Mesenchymal stem cell (in vitro differentiated cells and primary cell): Measurements from ENCODE around the gene ARID4B.
A peak's percentile ranks its signal among the peaks of the same experiment; 100 is the strongest.

Experiments
- DNase-seq: peaks from one replicate; pipeline ENCODE4 v3.0.0-alpha.2; 2013
- H2AFZ ChIP-seq: one replicate; pipeline ENCODE4 v1.6.1; 2013; ENCODE audit warnings: low read depth, mild to moderate bottlenecking, control low read depth, inconsistent platforms, low read length, moderate library complexity
- H2AK5ac ChIP-seq: 2 replicates; pipeline ENCODE4 v1.6.1; 2013; ENCODE audit warnings: low read length, moderate library complexity, mild to moderate bottlenecking, inconsistent platforms; ENCODE audit not compliant: severe bottlenecking
- H2BK120ac ChIP-seq: one replicate; pipeline ENCODE4 v1.6.1; 2013; ENCODE audit warnings: low read depth, mild to moderate bottlenecking, inconsistent platforms, low read length, moderate library complexity
- H2BK12ac ChIP-seq, 2 experiments: one replicate each; pipeline ENCODE4 v1.6.1; 2013; ENCODE audit warnings: inconsistent platforms in 2 of 2, low read length in 2 of 2, mild to moderate bottlenecking in 2 of 2, moderate library complexity in 2 of 2, control low read depth in 1 of 2
- H2BK15ac ChIP-seq: one replicate; pipeline ENCODE4 v1.6.1; 2013; ENCODE audit warnings: mild to moderate bottlenecking, low read depth, inconsistent platforms; ENCODE audit not compliant: poor library complexity, severe bottlenecking
- H2BK5ac ChIP-seq: 2 replicates; pipeline ENCODE4 v1.6.1; 2013; ENCODE audit warnings: low read depth, mild to moderate bottlenecking, low read length, control low read depth, inconsistent platforms; ENCODE audit not compliant: poor library complexity, severe bottlenecking
- H3K14ac ChIP-seq, 2 experiments: one replicate each; pipeline ENCODE4 v1.6.1; 2013; ENCODE audit warnings: inconsistent platforms in 2 of 2, low read length in 2 of 2, control low read depth in 1 of 2, mild to moderate bottlenecking in 1 of 2, moderate library complexity in 1 of 2
- H3K18ac ChIP-seq, 2 experiments: one replicate each; pipeline ENCODE4 v1.6.1; 2013; ENCODE audit warnings: inconsistent platforms in 2 of 2, low read length in 2 of 2, control low read depth in 1 of 2, low read depth in 1 of 2, mild to moderate bottlenecking in 1 of 2
- H3K23ac ChIP-seq, 2 experiments: one replicate each; pipeline ENCODE4 v1.6.1; 2013; ENCODE audit warnings: inconsistent platforms in 2 of 2, low read length in 2 of 2, mild to moderate bottlenecking in 2 of 2, moderate library complexity in 2 of 2, control low read depth in 1 of 2
- H3K27ac ChIP-seq: 2 replicates; pipeline ENCODE4 v1.5.1; 2013; ENCODE audit warnings: mild to moderate bottlenecking, moderate library complexity, low read length, control low read depth, inconsistent platforms; ENCODE audit not compliant: poor library complexity, severe bottlenecking
- H3K27me3 ChIP-seq, 2 experiments: 2 replicates each; pipeline versions ENCODE4 v1.6.1 to v1.7.0; 2013; ENCODE audit warnings: low read length in 2 of 2, mild to moderate bottlenecking in 2 of 2, moderate library complexity in 2 of 2, control low read depth in 1 of 2, inconsistent platforms in 1 of 2; ENCODE audit not compliant: control insufficient read depth in 1 of 2, insufficient read depth in 1 of 2
- H3K36me3 ChIP-seq, 2 experiments: 2 replicates each; pipeline versions ENCODE4 v1.6.1 to v1.7.0; 2013; ENCODE audit warnings: low read length in 2 of 2, control low read depth in 1 of 2, inconsistent platforms in 1 of 2, low read depth in 1 of 2, mild to moderate bottlenecking in 1 of 2; ENCODE audit not compliant: insufficient read depth in 2 of 2, control insufficient read depth in 1 of 2
- H3K4ac ChIP-seq, 2 experiments: one replicate each; pipeline ENCODE4 v1.6.1; 2013; ENCODE audit warnings: inconsistent platforms in 2 of 2, low read length in 2 of 2, mild to moderate bottlenecking in 2 of 2, moderate library complexity in 2 of 2, control low read depth in 1 of 2, low read depth in 1 of 2
- H3K4me1 ChIP-seq: 2 replicates; pipeline ENCODE4 v1.6.1; 2013; ENCODE audit warnings: low read depth, low read length, control low read depth; ENCODE audit not compliant: control insufficient read depth, insufficient read depth
- H3K4me2 ChIP-seq: 2 replicates; pipeline ENCODE4 v1.6.1; 2013; ENCODE audit warnings: low read length, mild to moderate bottlenecking, inconsistent platforms; ENCODE audit not compliant: poor library complexity, severe bottlenecking
- H3K4me3 ChIP-seq, 2 experiments: 2 replicates each; pipeline versions ENCODE4 v1.5.1 to v1.7.0; 2013; ENCODE audit warnings: low read length in 2 of 2, mild to moderate bottlenecking in 2 of 2, control low read depth in 1 of 2, low read depth in 1 of 2; ENCODE audit not compliant: insufficient read depth in 1 of 2
- H3K79me1 ChIP-seq: replicated peaks from 2 replicates; pipeline ENCODE4 v1.6.1; 2013; ENCODE audit warnings: mild to moderate bottlenecking, control low read depth, low read length, inconsistent platforms; ENCODE audit not compliant: poor library complexity, severe bottlenecking
- H3K9ac ChIP-seq: 2 replicates; pipeline ENCODE4 v1.7.0; 2013; ENCODE audit warnings: mild to moderate bottlenecking, low read length, moderate library complexity
- H3K9me3 ChIP-seq: 2 replicates; pipeline ENCODE4 v1.7.0; 2013; ENCODE audit warnings: mild to moderate bottlenecking, low read length; ENCODE audit not compliant: control insufficient read depth
- H4K8ac ChIP-seq: one replicate; pipeline ENCODE4 v1.6.1; 2013; ENCODE audit warnings: inconsistent platforms, mild to moderate bottlenecking, low read length, moderate library complexity
- H4K91ac ChIP-seq: one replicate; pipeline ENCODE4 v1.6.1; 2013; ENCODE audit warnings: mild to moderate bottlenecking, low read length, inconsistent platforms
- WGBS: methylation state at CpG from one replicate; pipeline ENCODE4 v1.1.7; 2013; ENCODE audit warnings: mixed read lengths; 5-methylcytosine and 5-hydroxymethylcytosine counted together

ARID4B gene

DNA sequence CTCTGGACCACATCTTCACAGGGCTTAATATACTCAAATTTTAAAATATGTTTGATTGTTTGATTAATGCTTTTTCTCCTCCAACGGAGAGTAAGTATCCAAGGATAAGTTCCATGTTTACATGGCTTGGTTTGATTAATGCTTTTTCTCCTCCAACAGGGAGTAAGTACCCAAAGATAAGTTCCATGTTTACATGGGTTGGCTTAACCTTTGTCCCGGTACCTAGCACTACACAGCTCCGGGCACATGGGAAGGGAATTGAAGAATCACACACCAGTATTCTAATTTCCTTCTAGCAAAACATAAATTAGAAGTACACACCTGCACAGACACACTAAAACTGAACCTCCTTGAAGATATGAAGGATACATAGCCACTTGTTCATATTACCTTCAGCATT, 77.5 kb downstream of the ARID4B start:
- Histone ChIP-seq H2BK120ac (no peak overlapping the region), H3K4me3 (no peak overlapping the region), H3K4me1 (no peaks in the 10 kb centered on the region), H2BK5ac (no peak overlapping the region), H3K4ac (no peak overlapping the region), H2BK15ac (no peak overlapping the region), H3K79me1 (peaks cover 10% of the 10 kb centered on the region), H3K9ac (no peak overlapping the region), H3K18ac (no peak overlapping the region), H3K4me2 (no peak overlapping the region), H2BK12ac (no peak overlapping the region), H3K23ac (no peak overlapping the region), H3K27me3 (no peaks in the 10 kb centered on the region), H3K27ac (no peak overlapping the region), H4K91ac (no peak overlapping the region), H2AFZ (no peak overlapping the region), H3K14ac (no peak overlapping the region), H3K36me3 (peaks cover 0 to 46% of the 10 kb centered on the region in 2 experiments), H3K9me3 (no peaks in the 10 kb centered on the region), H2AK5ac (no peak overlapping the region), H4K8ac (no peak overlapping the region)
- no peak for DNase-seq
- 92% methylated on average over 3 of the region's 3 CpGs for WGBS

DNA sequence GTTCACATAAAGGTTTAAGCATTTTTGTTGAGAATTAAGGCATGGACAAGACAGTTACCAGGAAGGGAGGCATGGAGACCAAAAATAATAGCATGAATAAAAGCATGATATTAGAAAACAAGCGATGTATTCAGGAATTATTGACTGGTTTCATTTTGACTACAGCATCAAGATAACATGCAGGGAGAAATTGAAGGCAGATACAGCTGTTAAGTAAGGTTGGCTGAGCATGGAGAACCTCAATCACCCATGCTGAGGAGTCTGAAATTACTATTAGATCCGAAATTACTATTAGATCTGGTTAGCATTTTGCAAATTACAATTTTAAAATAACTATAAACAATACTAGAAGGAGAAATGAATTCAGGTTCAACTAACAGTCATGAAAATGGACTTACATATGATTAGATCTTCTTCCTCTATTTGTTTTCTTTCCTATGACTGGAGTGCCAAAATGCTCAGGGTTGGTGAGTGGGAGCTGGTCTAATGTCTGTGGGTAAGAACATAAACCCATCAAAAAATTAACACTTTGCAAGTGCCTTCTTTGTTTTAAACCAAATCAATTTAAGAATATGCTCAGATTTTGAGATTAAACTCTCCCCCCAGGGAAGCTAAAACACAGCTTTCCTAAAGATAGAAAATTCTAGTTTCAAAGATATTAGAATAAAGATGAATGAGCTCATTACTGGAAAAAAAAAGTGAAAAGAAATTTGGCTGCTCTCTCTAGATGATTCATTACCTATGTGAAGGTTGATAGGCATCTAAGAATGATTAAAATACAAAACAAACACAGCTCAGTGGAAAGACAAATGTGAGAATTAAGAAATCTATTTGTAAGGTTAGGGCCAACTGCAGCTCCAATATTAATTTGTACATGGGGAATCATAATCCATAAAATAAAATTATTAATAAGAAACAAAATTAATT, 81.7 kb downstream of the ARID4B start:
- no peak overlapping the region for H2BK120ac ChIP-seq
- H4K91ac ChIP-seq = no peak overlapping the region
- no peak overlapping the region for H2AFZ ChIP-seq
- H3K36me3 ChIP-seq = peaks cover 0 to 50% of the 10 kb centered on the region in 2 experiments
- H4K8ac ChIP-seq = no peak overlapping the region
- H2BK5ac ChIP-seq = no peak overlapping the region
- no peak overlapping the region for H3K4me3 ChIP-seq
- no peak overlapping the region for H3K27ac ChIP-seq
- H3K4me1 ChIP-seq = no peaks in the 10 kb centered on the region
- no peak overlapping the region for H3K4ac ChIP-seq
- peak overlapping the region; percentile 7 for H3K9ac ChIP-seq
- DNase-seq = no peak
- no peaks in the 10 kb centered on the region for H3K9me3 ChIP-seq
- H3K18ac ChIP-seq = no peak overlapping the region
- no peak overlapping the region for H3K14ac ChIP-seq
- H2BK12ac ChIP-seq = no peak overlapping the region
- H3K79me1 ChIP-seq = peaks cover 14% of the 10 kb centered on the region
- no peak overlapping the region for H3K23ac ChIP-seq
- H2AK5ac ChIP-seq = no peak overlapping the region
- H3K27me3 ChIP-seq = no peaks in the 10 kb centered on the region
- 100% methylated on average over 1 of the region's 2 CpGs for WGBS
- no peak overlapping the region for H3K4me2 ChIP-seq
- no peak overlapping the region for H2BK15ac ChIP-seq

DNA sequence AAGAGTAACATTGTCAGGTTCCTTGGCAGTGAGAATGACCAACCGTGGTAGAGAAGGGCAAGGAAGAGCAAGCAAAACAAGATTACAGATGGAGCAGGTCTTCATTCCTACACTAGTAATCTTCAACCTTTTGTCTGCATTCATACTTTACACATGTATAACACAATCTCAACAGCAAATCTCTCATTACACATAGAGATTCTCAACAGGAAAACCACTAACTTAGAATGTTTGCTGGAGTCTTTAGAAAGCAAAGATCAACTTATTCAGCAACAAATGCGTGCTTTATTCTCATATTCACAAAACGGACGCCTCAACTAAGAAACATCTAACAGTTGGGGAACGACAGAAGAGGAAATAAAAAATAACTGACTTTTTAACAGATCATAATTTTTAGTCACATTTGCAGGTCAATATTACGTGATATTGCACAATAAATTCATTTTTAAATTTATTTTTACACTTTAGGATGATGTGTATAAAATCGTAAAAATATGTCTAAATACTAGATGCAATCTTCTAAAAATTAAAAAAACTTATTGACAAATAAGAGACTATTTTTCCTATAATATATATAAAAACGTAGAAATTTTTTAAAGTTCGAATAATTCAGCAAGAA, 82.9 kb downstream of the ARID4B start:
- Histone ChIP-seq H3K4ac (no peak overlapping the region), H3K14ac (no peak overlapping the region), H3K9me3 (no peaks in the 10 kb centered on the region), H2AK5ac (no peak overlapping the region), H3K4me2 (no peak overlapping the region), H2BK120ac (no peak overlapping the region), H3K36me3 (peaks cover 0 to 47% of the 10 kb centered on the region in 2 experiments), H2BK12ac (no peak overlapping the region), H3K23ac (no peak overlapping the region), H3K4me1 (no peaks in the 10 kb centered on the region), H3K4me3 (no peak overlapping the region), H3K9ac (no peak overlapping the region), H3K79me1 (peaks cover 12% of the 10 kb centered on the region), H3K27ac (no peak overlapping the region), H2BK5ac (no peak overlapping the region), H4K91ac (no peak overlapping the region), H3K18ac (no peak overlapping the region), H2AFZ (no peak overlapping the region), H2BK15ac (no peak overlapping the region), H4K8ac (no peak overlapping the region), H3K27me3 (no peaks in the 10 kb centered on the region)
- WGBS = 97% methylated on average over 2 of the region's 9 CpGs
- DNase-seq = no peak

DNA sequence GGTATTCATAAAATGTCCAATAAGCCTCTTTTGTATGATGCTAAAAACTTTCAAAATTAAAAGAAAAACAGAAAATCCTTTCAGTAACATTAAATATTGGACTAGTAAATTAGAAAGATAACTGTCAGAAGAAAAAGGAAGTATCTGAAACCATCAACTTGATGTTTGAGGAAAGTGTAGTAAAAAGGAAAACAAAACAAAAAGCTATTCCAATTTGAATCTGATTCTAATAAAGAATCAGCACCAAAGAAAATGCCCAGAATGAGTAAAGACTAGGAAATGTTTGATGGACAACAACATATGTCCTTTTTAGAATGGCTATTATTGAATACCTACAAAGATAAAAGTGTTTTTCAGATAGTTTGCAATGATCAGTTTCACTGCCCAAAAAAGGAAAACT, 87.0 kb downstream of the ARID4B start:
- DNase-seq = no peak
- Histone ChIP-seq H4K8ac (no peak overlapping the region), H4K91ac (no peak overlapping the region), H3K79me1 (peaks cover 8% of the 10 kb centered on the region), H3K23ac (no peak overlapping the region), H3K36me3 (peaks cover 8 to 61% of the 10 kb centered on the region in 2 experiments), H2AFZ (no peak overlapping the region), H3K4me3 (no peak overlapping the region), H3K4me1 (peaks cover 7% of the 10 kb centered on the region), H3K14ac (no peak overlapping the region), H3K27ac (no peak overlapping the region), H3K18ac (no peak overlapping the region), H3K4ac (no peak overlapping the region), H3K27me3 (no peaks in the 10 kb centered on the region), H2AK5ac (no peak overlapping the region), H3K9ac (no peak overlapping the region), H2BK15ac (no peak overlapping the region), H3K4me2 (no peak overlapping the region), H2BK12ac (no peak overlapping the region), H3K9me3 (no peaks in the 10 kb centered on the region), H2BK120ac (no peak overlapping the region), H2BK5ac (no peak overlapping the region)
